ENCODE data around the gene CLDN12. TPM values are rescaled to one million over a fixed set of nuclear protein-coding genes. Genes with fewer than 3 reads are reported as not detected.
"Not testable (repeated sequence)": the region's sequence is repeated elsewhere in the genome, so short reads cannot be mapped to it uniquely, and the experiment has no call there.

Gene CLDN12
- total RNA-seq, 2 experiments from 2014 or later = 3.9 to 4.3 TPM

GRCh38 chr7:90455163-90456030 is 52.1 kb downstream of the CLDN12 start:
- H3K4me1 Mint-ChIP-seq (ENCODE audit: low read depth) = peaks cover 5% of the 10 kb centered on the region
- no peaks in the 10 kb centered on the region for H3K9me3 Mint-ChIP-seq
- peak; percentile 83 for TF ChIP-seq CTCF (IDR thresholded peaks at IDR 0.05)
- peaks cover 5% of the 10 kb centered on the region for H3K27me3 Mint-ChIP-seq
- ChIA-PET CTCF (interaction anchor here (0.7 to 1.9 kb wide), 28 partner anchors 8 to 579 kb away, joined by 3 to 20 read pairs (median 4); partner anchors contain the start of genes CDK14 and PTTG1IP2), POLR2A (no interaction called here)
- no peaks in the 10 kb centered on the region for H3K36me3 Mint-ChIP-seq (ENCODE audit: low read depth)
- H3K27ac Mint-ChIP-seq = no peak overlapping the region
- intact Hi-C loops (cut with micrococcal nuclease) = loop anchor here (1.0 to 10.0 kb wide), 2 partner anchors 174 to 579 kb away; no protein-coding TSS in a partner anchor
- no peak overlapping the region for H3K4me3 Mint-ChIP-seq
- ATAC-seq (peak; percentile 72), DNase-seq (peak; percentile 8)

GRCh38 chr7:90458104-90458503 is 54.8 kb downstream of the CLDN12 start:
- CTCF ChIA-PET = no interaction called here
- no peak overlapping the region for H3K4me3 Mint-ChIP-seq

GRCh38 chr7:90459888-90460287 is 56.6 kb downstream of the CLDN12 start:
- ATAC-seq = no peak
- H3K27ac Mint-ChIP-seq = no peak overlapping the region

More at GRCh38 chr7:90458104-90458503, 54.8 kb downstream of the CLDN12 start:
- DNase-seq (no peak), ATAC-seq (no peak)
- Mint-ChIP-seq H3K27ac (no peak overlapping the region), H3K9me3 (no peaks in the 10 kb centered on the region), H3K4me1 (ENCODE audit: low read depth) (peaks cover 6% of the 10 kb centered on the region), H3K27me3 (peaks cover 5% of the 10 kb centered on the region), H3K36me3 (ENCODE audit: low read depth) (no peaks in the 10 kb centered on the region)
- POLR2A ChIA-PET = no interaction called here
- TF ChIP-seq CTCF (IDR thresholded peaks at IDR 0.05) = no peak
- intact Hi-C loops (cut with micrococcal nuclease) = loop anchor here (10.0 kb wide), 1 partner anchor 577 kb away; no protein-coding TSS in a partner anchor

GRCh38 chr7:90461219-90461618 is 58.0 kb downstream of the CLDN12 start:
- TF ChIP-seq CTCF (IDR thresholded peaks at IDR 0.05) = no peak

More at GRCh38 chr7:90459888-90460287, 56.6 kb downstream of the CLDN12 start:
- no peak for TF ChIP-seq CTCF (IDR thresholded peaks at IDR 0.05)
- H3K27me3 Mint-ChIP-seq = peaks cover 5% of the 10 kb centered on the region
- peaks cover 13% of the 10 kb centered on the region for H3K4me1 Mint-ChIP-seq (ENCODE audit: low read depth)
- no peak overlapping the region for H3K4me3 Mint-ChIP-seq
- H3K9me3 Mint-ChIP-seq = peaks cover 6% of the 10 kb centered on the region
- intact Hi-C loops (cut with micrococcal nuclease) = loop anchor here (10.0 kb wide), 1 partner anchor 575 kb away; no protein-coding TSS in a partner anchor
- POLR2A ChIA-PET = no interaction called here
- CTCF ChIA-PET = no interaction called here
- DNase-seq = no peak
- peaks cover 7% of the 10 kb centered on the region for H3K36me3 Mint-ChIP-seq (ENCODE audit: low read depth)

GRCh38 chr7:90463151-90463628 is 59.9 kb downstream of the CLDN12 start:
- H3K4me3 Mint-ChIP-seq = peak overlapping the region; percentile 10
- POLR2A ChIA-PET; H3K4me1 Mint-ChIP-seq (ENCODE audit: low read depth); intact Hi-C loops (cut with micrococcal nuclease); H3K27me3 Mint-ChIP-seq; H3K27ac Mint-ChIP-seq; DNase-seq: not testable (repeated sequence)
- H3K9me3 Mint-ChIP-seq = peaks cover 14% of the 10 kb centered on the region
- CTCF ChIA-PET = interaction anchor here (1.5 kb wide), 1 partner anchor 8 kb away, joined by 4 read pairs; no protein-coding TSS in a partner anchor
- peak; percentile 47 for ATAC-seq
- peaks cover 14% of the 10 kb centered on the region for H3K36me3 Mint-ChIP-seq (ENCODE audit: low read depth)

More at GRCh38 chr7:90461219-90461618, 58.0 kb downstream of the CLDN12 start:
- intact Hi-C loops (cut with micrococcal nuclease) = no loop called here
- no peak for DNase-seq
- ChIA-PET CTCF (interaction anchor here (1.0 kb wide), 1 partner anchor 78 kb away, joined by 3 read pairs; no protein-coding TSS in a partner anchor), POLR2A (no interaction called here)
- Mint-ChIP-seq H3K9me3 (peaks cover 14% of the 10 kb centered on the region), H3K27me3 (peaks cover 2% of the 10 kb centered on the region), H3K4me3 (no peak overlapping the region), H3K27ac (no peak overlapping the region), H3K36me3 (ENCODE audit: low read depth) (peaks cover 14% of the 10 kb centered on the region), H3K4me1 (ENCODE audit: low read depth) (peaks cover 8% of the 10 kb centered on the region)
- ATAC-seq = no peak

Other genes with a start within 250 kb of the CLDN12 start
- gene STEAP1, start 249.0 kb upstream of the CLDN12 start, total RNA-seq = under 1 TPM; 0.27 to 0.51 TPM
- gene STEAP2, start 191.7 kb upstream of the CLDN12 start, total RNA-seq = not detected
- gene CFAP69, start 158.3 kb upstream of the CLDN12 start, total RNA-seq = under 1 TPM; 0.07 to 0.69 TPM
- gene FAM237B, start 82.2 kb upstream of the CLDN12 start, total RNA-seq = not detected
- 10 to 100 TPM; 47.9 to 48.1 TPM for gene GTPBP10, start 56.7 kb upstream of the CLDN12 start, total RNA-seq
- gene PTTG1IP2, start 66.2 kb downstream of the CLDN12 start, total RNA-seq = not detected
- under 1 TPM; 0.05 to 0.27 TPM for gene CDK14, start 192.9 kb downstream of the CLDN12 start, total RNA-seq

Measured in activated CD8-positive, alpha-beta T cell treated with anti-CD3 and anti-CD28 coated beads for 36 hours (primary cell).